Panc1 (cell line): ENCODE data around the gene HOXD11. TPM values are rescaled to one million over a fixed set of nuclear protein-coding genes. Genes with fewer than 3 reads are reported as not detected.

ENCODE experiments used
- ATAC-seq: fragments of 200-7000 bp; cut with Tn5 transposase; 2 replicates; pipeline ENCODE4 v1.9.1; 2020; ENCODE audit warnings: mild to moderate bottlenecking, moderate library complexity
- BruUV-seq: library from RNA; stranded (reverse); fragments of 400-500 nt; replicated peaks from 2 replicates; lab custom pipeline; 2021; lab: Mats Ljungman, UMichigan
- CTCF ChIA-PET: fragments of 300-600 bp; sonication (Branson Sonifier 250); formaldehyde crosslinking; loops from one replicate; lab custom pipeline; 2022; ENCODE audit warnings: antibody characterized with exemption; lab: Charles Lee
- POLR2A ChIA-PET: fragments of 300-600 bp; sonication (Branson Sonifier 250); formaldehyde crosslinking; loops from one replicate; lab custom pipeline; 2022; ENCODE audit warnings: antibody characterized with exemption; lab: Charles Lee
- DNase-seq: peaks from one replicate; pipeline ENCODE4 v3.0.0-alpha.2; 2010; ENCODE audit warnings: low read depth, low spot score
- H3K27ac ChIP-seq: 2 replicates; pipeline ENCODE4 v1.5.1; 2011; ENCODE audit warnings: mild to moderate bottlenecking, low read length, inconsistent platforms
- H3K27me3 ChIP-seq: fragments of 200-500 bp; sonication (Bioruptor generic); 2 replicates; pipeline ENCODE4 v1.6.0; 2014; ENCODE audit warnings: low read length, inconsistent platforms; ENCODE audit not compliant: control insufficient read depth, insufficient read depth
- H3K36me3 ChIP-seq: fragments of 200-500 bp; sonication (Bioruptor generic); 2 replicates; pipeline ENCODE4 v1.5.1; 2014; ENCODE audit warnings: inconsistent platforms, mild to moderate bottlenecking, low read length, moderate library complexity; ENCODE audit not compliant: control insufficient read depth, insufficient read depth
- H3K4me1 ChIP-seq: 2 replicates; pipeline ENCODE4 v1.5.1; 2011; ENCODE audit warnings: inconsistent platforms, mild to moderate bottlenecking, low read length, moderate library complexity; ENCODE audit not compliant: control insufficient read depth, insufficient read depth
- H3K4me3 ChIP-seq, 2 experiments: 2 replicates each; pipeline ENCODE4 v1.5.1; 2011 to 2012; ENCODE audit warnings: low read depth in 2 of 2, low read length in 2 of 2, mild to moderate bottlenecking in 2 of 2, inconsistent platforms in 1 of 2, moderate library complexity in 1 of 2
- H3K9me3 ChIP-seq: fragments of 200-500 bp; sonication (Bioruptor generic); 2 replicates; pipeline ENCODE4 v1.5.1; 2014; ENCODE audit warnings: low read depth, mild to moderate bottlenecking, inconsistent platforms, low read length, moderate library complexity; ENCODE audit not compliant: control insufficient read depth, insufficient read depth
- POLR2AphosphoS5 ChIP-seq: IDR thresholded peaks from 2 replicates; pipeline ENCODE4 v1.6.1; 2012; ENCODE audit warnings: mild to moderate bottlenecking, low read depth, low read length, moderate library complexity
- SIN3A ChIP-seq: IDR thresholded peaks from 2 replicates; pipeline ENCODE4 v1.6.1; 2012; ENCODE audit warnings: low read depth, mild to moderate bottlenecking, low read length, moderate library complexity, borderline replicate concordance; ENCODE audit not compliant: insufficient read depth
- TCF7L2 ChIP-seq: IDR thresholded peaks from 2 replicates; pipeline ENCODE4 v1.6.1; 2011; ENCODE audit warnings: mild to moderate bottlenecking, low read depth, low read length, inconsistent platforms
- in situ Hi-C: cut with HindIII; loops from 2 replicates; pipeline ENCODE4 v1.10.0; 2016; ENCODE audit warnings: low sequenced_read_pairs, low pct_unique_long_range_greater_than_20kb
- intact Hi-C: fragments of 100-400 bp; cut with micrococcal nuclease; formaldehyde crosslinking; loops from one replicate; pipeline ENCODE4 v1.10.0; 2022; ENCODE audit not compliant: unreplicated experiment
- total RNA-seq: library from RNA; stranded (reverse); gene quantifications from one replicate; pipeline ENCODE4 v1.2.1, GENCODE V29; 2021; ENCODE audit not compliant: unreplicated experiment
- TF ChIP-seq, protein P1 (sequence below): fragments of 450-650 bp; IDR thresholded peaks from 2 replicates; pipeline ENCODE4 v1.5.1; 2017; ENCODE audit warnings: mild to moderate bottlenecking
- TF ChIP-seq, protein P2 (sequence below), 2 experiments: IDR thresholded peaks; 2 replicates each; pipeline ENCODE4 v1.6.1; 2011 to 2012; ENCODE audit warnings: low read depth in 2 of 2, control low read depth in 1 of 2, low read length in 1 of 2, mild to moderate bottlenecking in 1 of 2, moderate library complexity in 1 of 2; ENCODE audit not compliant: insufficient read depth in 1 of 2

The HOXD11 gene
- total RNA-seq, 1 experiment from 2014 or later, result 0.49 TPM

DNA sequence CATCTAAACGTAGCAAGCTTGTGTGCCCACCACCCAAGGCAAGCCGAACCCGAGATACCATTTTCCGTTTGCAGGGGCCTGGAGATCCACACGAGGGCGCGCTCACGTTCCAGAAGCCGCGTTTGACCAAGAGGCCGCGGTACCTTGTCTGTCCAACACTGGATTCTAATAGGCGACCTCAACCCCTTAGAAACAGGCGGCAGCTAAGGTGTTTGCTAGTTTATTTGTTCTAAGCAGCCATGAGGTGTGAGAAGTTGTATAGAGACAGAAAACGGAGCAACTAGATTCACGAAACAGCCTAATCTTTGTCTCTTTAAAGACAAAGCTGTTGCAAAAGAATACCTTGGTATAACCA, 4.2 kb downstream of the HOXD11 start:
- ChIA-PET CTCF (interaction anchor here (0.6 to 0.7 kb wide), 2 partner anchors 10 to 1036 kb away, joined by 3 to 4 read pairs; no protein-coding TSS in a partner anchor), POLR2A (no interaction called here)
- Histone ChIP-seq H3K4me1 (0 out of 2 replicates have a peak, but pooled peaks cover 3% of the 10 kb centered on the region), H3K27ac (no peak overlapping the region), H3K9me3 (no peaks in the 10 kb centered on the region), H3K4me3 (no peak overlapping the region), H3K36me3 (no peaks in the 10 kb centered on the region), H3K27me3 (peaks cover 5% of the 10 kb centered on the region; the same call in 1 of the 2 replicates)
- in situ Hi-C loops (no loop called here), intact Hi-C loops (no loop called here)
- peak; percentile 76 for ATAC-seq
- BruUV-seq, result no TSS peak
- TF ChIP-seq, protein P1, sequence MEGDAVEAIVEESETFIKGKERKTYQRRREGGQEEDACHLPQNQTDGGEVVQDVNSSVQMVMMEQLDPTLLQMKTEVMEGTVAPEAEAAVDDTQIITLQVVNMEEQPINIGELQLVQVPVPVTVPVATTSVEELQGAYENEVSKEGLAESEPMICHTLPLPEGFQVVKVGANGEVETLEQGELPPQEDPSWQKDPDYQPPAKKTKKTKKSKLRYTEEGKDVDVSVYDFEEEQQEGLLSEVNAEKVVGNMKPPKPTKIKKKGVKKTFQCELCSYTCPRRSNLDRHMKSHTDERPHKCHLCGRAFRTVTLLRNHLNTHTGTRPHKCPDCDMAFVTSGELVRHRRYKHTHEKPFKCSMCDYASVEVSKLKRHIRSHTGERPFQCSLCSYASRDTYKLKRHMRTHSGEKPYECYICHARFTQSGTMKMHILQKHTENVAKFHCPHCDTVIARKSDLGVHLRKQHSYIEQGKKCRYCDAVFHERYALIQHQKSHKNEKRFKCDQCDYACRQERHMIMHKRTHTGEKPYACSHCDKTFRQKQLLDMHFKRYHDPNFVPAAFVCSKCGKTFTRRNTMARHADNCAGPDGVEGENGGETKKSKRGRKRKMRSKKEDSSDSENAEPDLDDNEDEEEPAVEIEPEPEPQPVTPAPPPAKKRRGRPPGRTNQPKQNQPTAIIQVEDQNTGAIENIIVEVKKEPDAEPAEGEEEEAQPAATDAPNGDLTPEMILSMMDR, result peak; percentile 96
- no peak for TF ChIP-seq SIN3A
- no peak for DNase-seq

DNA sequence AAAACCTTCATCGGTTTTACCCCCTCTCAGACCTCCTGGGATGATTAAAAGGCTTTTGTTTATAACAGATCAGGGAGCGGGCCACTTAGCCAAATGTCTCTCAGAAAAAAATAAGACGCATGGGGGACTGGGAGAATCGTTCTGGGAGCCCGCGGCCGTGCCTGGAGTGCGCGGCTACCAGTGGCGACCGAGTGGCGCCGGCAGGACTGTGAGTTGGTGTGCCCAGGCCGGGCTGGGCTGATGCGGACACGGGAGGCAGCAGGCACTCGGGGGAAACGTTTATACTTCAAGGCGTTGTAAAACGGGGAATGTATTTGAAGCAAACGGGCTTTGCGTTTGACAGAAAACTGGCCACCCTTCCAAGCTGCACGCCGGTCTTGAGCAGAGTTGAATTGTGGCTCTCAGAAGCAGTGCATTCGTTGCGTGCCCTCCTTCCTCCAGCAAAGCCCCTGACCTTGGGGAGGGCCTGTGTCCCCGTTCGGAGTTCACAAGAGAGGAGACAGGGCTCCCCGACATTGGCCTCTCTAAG, 4.8 kb downstream of the HOXD11 start:
- no TSS peak for BruUV-seq
- Histone ChIP-seq H3K27me3 (peaks cover 5% of the 10 kb centered on the region; the same call in 1 of the 2 replicates), H3K4me3 (no peak overlapping the region), H3K9me3 (no peaks in the 10 kb centered on the region), H3K4me1 (0 out of 2 replicates have a peak, but pooled peaks cover 3% of the 10 kb centered on the region), H3K36me3 (no peaks in the 10 kb centered on the region), H3K27ac (no peak overlapping the region)
- in situ Hi-C loops (no loop called here), intact Hi-C loops (no loop called here)
- TF ChIP-seq TCF7L2, result no peak
- TF ChIP-seq, protein P1, result no peak
- TF ChIP-seq POLR2AphosphoS5, result no peak
- TF ChIP-seq, protein P2, sequence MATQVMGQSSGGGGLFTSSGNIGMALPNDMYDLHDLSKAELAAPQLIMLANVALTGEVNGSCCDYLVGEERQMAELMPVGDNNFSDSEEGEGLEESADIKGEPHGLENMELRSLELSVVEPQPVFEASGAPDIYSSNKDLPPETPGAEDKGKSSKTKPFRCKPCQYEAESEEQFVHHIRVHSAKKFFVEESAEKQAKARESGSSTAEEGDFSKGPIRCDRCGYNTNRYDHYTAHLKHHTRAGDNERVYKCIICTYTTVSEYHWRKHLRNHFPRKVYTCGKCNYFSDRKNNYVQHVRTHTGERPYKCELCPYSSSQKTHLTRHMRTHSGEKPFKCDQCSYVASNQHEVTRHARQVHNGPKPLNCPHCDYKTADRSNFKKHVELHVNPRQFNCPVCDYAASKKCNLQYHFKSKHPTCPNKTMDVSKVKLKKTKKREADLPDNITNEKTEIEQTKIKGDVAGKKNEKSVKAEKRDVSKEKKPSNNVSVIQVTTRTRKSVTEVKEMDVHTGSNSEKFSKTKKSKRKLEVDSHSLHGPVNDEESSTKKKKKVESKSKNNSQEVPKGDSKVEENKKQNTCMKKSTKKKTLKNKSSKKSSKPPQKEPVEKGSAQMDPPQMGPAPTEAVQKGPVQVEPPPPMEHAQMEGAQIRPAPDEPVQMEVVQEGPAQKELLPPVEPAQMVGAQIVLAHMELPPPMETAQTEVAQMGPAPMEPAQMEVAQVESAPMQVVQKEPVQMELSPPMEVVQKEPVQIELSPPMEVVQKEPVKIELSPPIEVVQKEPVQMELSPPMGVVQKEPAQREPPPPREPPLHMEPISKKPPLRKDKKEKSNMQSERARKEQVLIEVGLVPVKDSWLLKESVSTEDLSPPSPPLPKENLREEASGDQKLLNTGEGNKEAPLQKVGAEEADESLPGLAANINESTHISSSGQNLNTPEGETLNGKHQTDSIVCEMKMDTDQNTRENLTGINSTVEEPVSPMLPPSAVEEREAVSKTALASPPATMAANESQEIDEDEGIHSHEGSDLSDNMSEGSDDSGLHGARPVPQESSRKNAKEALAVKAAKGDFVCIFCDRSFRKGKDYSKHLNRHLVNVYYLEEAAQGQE (IDR thresholded peaks at IDR 0.05; ENCODE audit: insufficient read depth in 1 of 2, low read depth in 2 of 2, low read length in 1 of 2), result no peak
- no peak for TF ChIP-seq SIN3A
- ChIA-PET POLR2A (no interaction called here), CTCF (interaction anchor here (0.6 to 0.7 kb wide), 2 partner anchors 9 to 1036 kb away, joined by 3 to 4 read pairs; no protein-coding TSS in a partner anchor)
- DNase-seq, result no peak
- no peak for ATAC-seq
